NT2/D1 (cell line): ENCODE results near the gene HRH2.

ENCODE experiments used
- YY1 ChIP-seq: IDR thresholded peaks from 2 replicates; pipeline ENCODE4 v1.6.1; 2011; ENCODE audit not compliant: insufficient read length, insufficient read depth
- ZNF274 ChIP-seq: IDR thresholded peaks from 2 replicates; pipeline ENCODE4 v1.6.1; 2011; ENCODE audit warnings: mild to moderate bottlenecking, low read depth, low read length

GRCh38 chr5:175675873-175676272 lies 18.0 kb downstream of the HRH2 start:
- TF ChIP-seq ZNF274 = no peak
- no peak for TF ChIP-seq YY1
